ENCODE data around the gene AFP.

AFP gene

GRCh38 chr4:73470728-73471127 is 34.7 kb downstream of the AFP start:
- DNase-seq = no peak

GRCh38 chr4:73477176-73477575 is 41.2 kb downstream of the AFP start:
- no peak for DNase-seq

- DNase-seq = no peak
Observed at GRCh38 chr4:73479323-73479722, 43.3 kb downstream of the AFP start.

- no peak for DNase-seq
Observed at GRCh38 chr4:73481358-73481757, 45.3 kb downstream of the AFP start, which contains the start of gene AFM. TSS of gene AFM (plus strand) at chr4:73481745. CDS start at chr4:73481776, 31 bp downstream.

GRCh38 chr4:73485085-73485484 is 49.1 kb downstream of the AFP start:
- DNase-seq = no peak

GRCh38 chr4:73485596-73485995 is 49.6 kb downstream of the AFP start:
- DNase-seq = no peak

GRCh38 chr4:73486497-73486896 is 50.5 kb downstream of the AFP start:
- DNase-seq = no peak

- no peak for DNase-seq
Observed at GRCh38 chr4:73487233-73487632, 51.2 kb downstream of the AFP start.

- no peak for DNase-seq
Observed at GRCh38 chr4:73499996-73500765, 64.2 kb downstream of the AFP start.

- no peak for DNase-seq
Observed at GRCh38 chr4:73501664-73502265, 65.7 kb downstream of the AFP start.

- DNase-seq = no peak
Observed at GRCh38 chr4:73505567-73505966, 69.5 kb downstream of the AFP start.

Data from T-helper 2 cell (primary cell).